Naive thymus-derived CD4-positive, alpha-beta T cell (primary cell): ENCODE results near the gene TPRX1. TPM values are rescaled to one million over a fixed set of nuclear protein-coding genes. Genes with fewer than 3 reads are reported as not detected.
"Not testable (repeated sequence)": the region's sequence is repeated elsewhere in the genome, so short reads cannot be mapped to it uniquely, and the experiment has no call there.

Experiments
- ATAC-seq: fragments of 150-1000 bp; cut with Tn5 transposase; 2 replicates; pipeline ENCODE4 v1.10.0; 2021; ENCODE audit warnings: mild to moderate bottlenecking, moderate library complexity
- CTCF ChIA-PET: fragments of 350-600 bp; sonication (Branson Sonifier 250); formaldehyde crosslinking; loops from one replicate; lab custom pipeline; 2021; ENCODE audit warnings: antibody characterized with exemption; lab: Charles Lee
- POLR2A ChIA-PET: fragments of 350-600 bp; sonication (Branson Sonifier 250); formaldehyde crosslinking; loops from one replicate; lab custom pipeline; 2021; ENCODE audit warnings: antibody characterized with exemption, inconsistent platforms; lab: Charles Lee
- DNase-seq, 9 donors: peaks; one replicate each; pipeline versions ENCODE4 v3.0.0 to v3.0.0-alpha.2; 2020 to 2022; ENCODE audit warnings: mixed read lengths in 1 of 9
- H3K27ac ChIP-seq: one replicate; pipeline ENCODE4 v1.7.0; 2013; ENCODE audit warnings: mild to moderate bottlenecking, low read depth, low read length, moderate library complexity
- H3K27me3 ChIP-seq, 2 donors: one replicate each; pipeline ENCODE4 v1.7.0; 2013; ENCODE audit warnings: low read length in 2 of 2, mild to moderate bottlenecking in 2 of 2, moderate library complexity in 2 of 2; ENCODE audit not compliant: control insufficient read depth in 2 of 2, insufficient read depth in 2 of 2
- H3K36me3 ChIP-seq, 3 experiments: 1 replicate in 2 of 3; 2 replicates in 1 of 3; pipeline ENCODE4 v1.7.0; 2013; ENCODE audit warnings: low read length in 3 of 3, mild to moderate bottlenecking in 3 of 3, moderate library complexity in 1 of 3; ENCODE audit not compliant: insufficient read depth in 3 of 3, control insufficient read depth in 2 of 3
- H3K4me1 ChIP-seq, 2 donors: one replicate each; pipeline ENCODE4 v1.7.0; 2013; ENCODE audit warnings: low read length in 2 of 2, mild to moderate bottlenecking in 2 of 2, moderate library complexity in 1 of 2; ENCODE audit not compliant: control insufficient read depth in 2 of 2, insufficient read depth in 2 of 2
- H3K4me3 ChIP-seq: 2 replicates; pipeline ENCODE4 v1.7.0; 2013; ENCODE audit warnings: mild to moderate bottlenecking, low read length
- H3K9me3 ChIP-seq, 3 experiments: 1 replicate in 2 of 3; 2 replicates in 1 of 3; pipeline ENCODE4 v1.7.0; 2013; ENCODE audit warnings: low read length in 3 of 3; ENCODE audit not compliant: control insufficient read depth in 2 of 3
- H3K27ac Mint-ChIP-seq, 9 donors: one replicate each; pipeline ENCODE4 v1.8.0; 2020 to 2022; ENCODE audit warnings: mixed read lengths in 9 of 9, mild to moderate bottlenecking in 8 of 9, moderate library complexity in 5 of 9, inconsistent platforms in 2 of 9
- H3K27me3 Mint-ChIP-seq, 5 donors: one replicate each; pipeline ENCODE4 v1.8.0; 2021 to 2022; ENCODE audit warnings: mixed read lengths in 5 of 5, mild to moderate bottlenecking in 1 of 5
- H3K36me3 Mint-ChIP-seq, 5 donors: one replicate each; pipeline ENCODE4 v1.8.0; 2020 to 2022; ENCODE audit warnings: mixed read lengths in 5 of 5, mild to moderate bottlenecking in 3 of 5, inconsistent platforms in 1 of 5
- H3K4me1 Mint-ChIP-seq, 7 donors: one replicate each; pipeline ENCODE4 v1.8.0; 2020 to 2022; ENCODE audit warnings: mixed read lengths in 7 of 7, mild to moderate bottlenecking in 3 of 7, inconsistent platforms in 1 of 7
- H3K4me3 Mint-ChIP-seq, 10 donors: one replicate each; pipeline ENCODE4 v1.8.0; 2020 to 2022; ENCODE audit warnings: mild to moderate bottlenecking in 10 of 10, mixed read lengths in 10 of 10, moderate library complexity in 6 of 10, inconsistent platforms in 2 of 10
- H3K9me3 Mint-ChIP-seq, 11 donors: one replicate each; pipeline ENCODE4 v1.8.0; 2020 to 2022; ENCODE audit warnings: mixed read lengths in 11 of 11, mild to moderate bottlenecking in 4 of 11, inconsistent platforms in 1 of 11, moderate library complexity in 1 of 11
- intact Hi-C, 2 donors: fragments of 100-400 bp; cut with micrococcal nuclease; formaldehyde crosslinking; loops; one replicate each; pipeline ENCODE4 v1.15.1; 2023
- polyA plus RNA-seq, 2 donors: library from polyadenylated mRNA; unstranded; fragments of 300-500 nt; fragmentation: Illumina TruSeq; gene quantifications; one replicate each; pipeline ENCODE4 v1.2.3, GENCODE V29; 2021
- total RNA-seq, 6 experiments: library from RNA in 5 of 6; stranded (reverse) in 5 of 6; gene quantifications; 1 replicate in 5 of 6; 2 replicates in 1 of 6; pipeline ENCODE4 v1.2.3 and lab custom pipeline; 2021 to 2026

The TPRX1 gene
- total and polyA plus RNA-seq, 7 experiments from 2014 or later: not detected

DNA sequence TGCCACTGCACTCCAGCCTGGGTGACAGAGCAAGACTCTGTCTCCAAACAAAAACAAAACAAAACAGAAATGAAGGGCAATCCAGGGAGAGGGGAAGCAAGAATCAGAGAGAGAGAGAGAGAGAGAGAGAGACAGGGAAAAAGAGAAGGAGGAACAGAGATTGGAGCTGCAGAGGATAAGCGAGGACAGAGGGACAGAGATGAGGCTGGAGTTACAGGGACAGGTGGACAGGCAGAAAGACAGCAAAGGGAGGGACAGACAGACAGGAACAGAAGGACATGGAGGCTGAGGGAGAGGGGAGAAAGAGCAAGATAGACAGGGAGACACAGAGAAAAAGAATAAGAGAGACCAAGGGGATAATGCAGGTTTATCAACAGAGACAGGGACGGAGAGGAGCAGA is 16.1 kb upstream of the TPRX1 start:
- H3K4me1 ChIP-seq: no peaks in the 10 kb centered on the region
- H3K27ac ChIP-seq: no peak overlapping the region
- H3K27me3 ChIP-seq: peaks cover 0 to 3% of the 10 kb centered on the region in 2 donors
- no peaks in the 10 kb centered on the region for H3K9me3 ChIP-seq
- Mint-ChIP-seq H3K4me3 (no peak overlapping the region), H3K4me1 (peaks cover 0 to 7% (median 2%) of the 10 kb centered on the region in 7 donors), H3K27ac (peak overlapping the region in 1 of 9 donors; percentile 33), H3K9me3 (peaks cover 0 to 1% (median 0%) of the 10 kb centered on the region in 11 donors), H3K36me3 (peaks cover 0 to 3% (median 0%) of the 10 kb centered on the region in 5 donors), H3K27me3 (peaks cover 26 to 51% (median 31%) of the 10 kb centered on the region in 5 donors)
- CTCF ChIA-PET: interaction anchor here (0.7 kb wide), 2 partner anchors 49 to 212 kb away, joined by 3 read pairs; no protein-coding TSS in a partner anchor
- POLR2A ChIA-PET: no interaction called here
- H3K4me3 ChIP-seq: no peak overlapping the region
- intact Hi-C loops: no loop called here
- DNase-seq (no peak), ATAC-seq (no peak)
- no peaks in the 10 kb centered on the region for H3K36me3 ChIP-seq

- H3K27me3 ChIP-seq: peaks cover 0 to 3% of the 10 kb centered on the region in 2 donors
- H3K4me3 Mint-ChIP-seq: peak overlapping the region in 2 of 10 donors; percentile 17 to 18
- CTCF ChIA-PET: interaction anchor here (0.7 kb wide), 2 partner anchors 49 to 212 kb away, joined by 3 read pairs; no protein-coding TSS in a partner anchor
These were observed 15.5 kb upstream of the TPRX1 start for GRCh38 chr19:47819858-47820257.

DNA sequence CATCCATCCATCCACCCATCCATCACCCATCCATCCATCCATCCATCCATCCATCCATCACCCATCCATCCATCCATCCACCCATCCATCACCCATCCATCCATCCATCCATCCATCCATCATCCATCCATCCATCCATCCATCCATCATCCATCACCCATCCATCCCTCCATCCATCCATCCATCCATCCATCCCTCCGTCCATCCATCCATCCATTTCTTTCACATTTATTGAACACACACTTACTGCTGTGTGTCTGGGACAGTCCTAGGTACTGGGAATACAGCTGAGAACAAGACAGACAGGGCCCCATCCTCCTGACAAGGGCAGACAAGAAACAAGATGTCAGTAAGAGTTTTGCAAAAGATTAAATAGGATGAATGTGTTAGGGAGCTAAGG is 13.9 kb upstream of the TPRX1 start:
- H3K4me3 Mint-ChIP-seq, H3K36me3 Mint-ChIP-seq, H3K9me3 Mint-ChIP-seq, H3K4me1 Mint-ChIP-seq, H3K27ac ChIP-seq, H3K4me1 ChIP-seq, DNase-seq, H3K4me3 ChIP-seq, intact Hi-C loops, CTCF ChIA-PET, H3K27me3 ChIP-seq, H3K9me3 ChIP-seq, POLR2A ChIA-PET, H3K27ac Mint-ChIP-seq, ATAC-seq, H3K36me3 ChIP-seq: not testable (repeated sequence)
- peaks cover 26 to 51% (median 31%) of the 10 kb centered on the region in 5 donors for H3K27me3 Mint-ChIP-seq

More at GRCh38 chr19:47819858-47820257, 15.5 kb upstream of the TPRX1 start:
- Histone ChIP-seq H3K4me1 (no peaks in the 10 kb centered on the region), H3K36me3 (no peaks in the 10 kb centered on the region), H3K9me3 (no peaks in the 10 kb centered on the region), H3K27ac (no peak overlapping the region), H3K4me3 (no peak overlapping the region)
- H3K27ac Mint-ChIP-seq: no peak overlapping the region
- DNase-seq: no peak
- peaks cover 26 to 51% (median 31%) of the 10 kb centered on the region in 5 donors for H3K27me3 Mint-ChIP-seq
- peaks cover 0 to 1% (median 0%) of the 10 kb centered on the region in 11 donors for H3K9me3 Mint-ChIP-seq
- peaks cover 0 to 7% (median 2%) of the 10 kb centered on the region in 7 donors for H3K4me1 Mint-ChIP-seq
- intact Hi-C loops: no loop called here
- peaks cover 0 to 3% (median 0%) of the 10 kb centered on the region in 5 donors for H3K36me3 Mint-ChIP-seq
- ATAC-seq: no peak
- POLR2A ChIA-PET: no interaction called here

- DNase-seq, H3K4me1 ChIP-seq, H3K36me3 ChIP-seq, ATAC-seq, intact Hi-C loops, H3K9me3 Mint-ChIP-seq, H3K27ac Mint-ChIP-seq, H3K4me3 Mint-ChIP-seq, H3K27me3 ChIP-seq, H3K9me3 ChIP-seq, POLR2A ChIA-PET, H3K4me3 ChIP-seq, H3K4me1 Mint-ChIP-seq, H3K27ac ChIP-seq, H3K36me3 Mint-ChIP-seq: not testable (repeated sequence)
- peaks cover 19 to 39% (median 27%) of the 10 kb centered on the region in 5 donors for H3K27me3 Mint-ChIP-seq
- CTCF ChIA-PET: interaction anchor here (0.5 kb wide), 1 partner anchor 10 kb away, joined by 3 read pairs; no protein-coding TSS in a partner anchor
These were observed 11.9 kb upstream of the TPRX1 start for GRCh38 chr19:47816270-47816669.

GRCh38 chr19:47813995-47814328 is 9.6 kb upstream of the TPRX1 start:
- no peaks in the 10 kb centered on the region for H3K9me3 ChIP-seq
- H3K36me3 ChIP-seq: no peaks in the 10 kb centered on the region
- no peaks in the 10 kb centered on the region for H3K4me1 ChIP-seq
- no peak for ATAC-seq
- peaks cover 2 to 18% (median 9%) of the 10 kb centered on the region in 5 donors for H3K27me3 Mint-ChIP-seq
- POLR2A ChIA-PET: no interaction called here
- H3K27ac ChIP-seq: no peak overlapping the region
- H3K4me1 Mint-ChIP-seq: peaks cover 0 to 4% (median 0%) of the 10 kb centered on the region in 7 donors
- no peaks in the 10 kb centered on the region for H3K36me3 Mint-ChIP-seq
- intact Hi-C loops: loop anchor here (1.0 kb wide), 1 partner anchor 49 kb away; no protein-coding TSS in a partner anchor
- H3K27me3 ChIP-seq: no peaks in the 10 kb centered on the region
- H3K27ac Mint-ChIP-seq: no peak overlapping the region
- CTCF ChIA-PET: no interaction called here
- H3K4me3 ChIP-seq: no peak overlapping the region
- H3K4me3 Mint-ChIP-seq: no peak overlapping the region
- peak in 1 of 9 donors; percentile 5 for DNase-seq
- peaks cover 0 to 1% (median 0%) of the 10 kb centered on the region in 11 donors for H3K9me3 Mint-ChIP-seq

DNA sequence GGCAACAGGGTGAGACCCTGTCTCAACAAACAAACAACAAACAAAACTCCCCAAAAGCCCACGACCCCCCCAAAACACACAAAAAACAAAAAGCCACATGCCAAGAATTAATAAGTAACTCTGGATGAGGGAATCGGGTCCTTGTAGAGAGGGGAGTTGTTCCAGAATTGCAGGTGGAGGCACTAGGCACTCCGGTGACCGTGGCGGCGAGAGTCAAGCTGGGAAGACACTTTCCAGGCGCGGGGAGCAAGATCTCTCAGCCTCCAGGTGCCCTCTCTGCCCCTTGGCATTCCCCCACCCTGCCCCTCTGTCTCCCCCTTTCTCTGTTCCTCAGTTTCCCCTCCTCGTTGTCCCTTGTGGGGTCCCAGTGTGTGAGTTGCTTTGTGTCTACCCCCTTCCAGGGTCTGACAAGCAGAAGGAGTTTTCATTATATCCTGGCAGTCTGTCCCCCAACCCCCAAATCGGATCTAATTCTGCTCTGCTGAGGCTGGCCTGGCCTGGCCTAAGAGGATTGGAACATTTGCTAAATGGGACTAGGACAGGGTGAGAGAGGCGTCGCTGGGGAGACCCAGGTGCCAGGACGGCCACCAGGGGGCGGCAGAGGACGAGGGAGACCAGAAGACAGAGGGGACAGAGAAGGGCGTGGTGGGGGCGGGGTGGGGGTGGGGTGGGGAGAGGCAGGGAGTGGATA is 9.1 kb upstream of the TPRX1 start:
- Histone ChIP-seq H3K27ac (no peak overlapping the region), H3K9me3 (no peaks in the 10 kb centered on the region), H3K4me1 (no peaks in the 10 kb centered on the region), H3K36me3 (no peaks in the 10 kb centered on the region), H3K4me3 (no peak overlapping the region), H3K27me3 (no peaks in the 10 kb centered on the region)
- H3K36me3 Mint-ChIP-seq: no peaks in the 10 kb centered on the region
- no peak overlapping the region for H3K4me3 Mint-ChIP-seq
- peak; percentile 20 to 82 (median 59) for DNase-seq
- peaks cover 0 to 18% (median 4%) of the 10 kb centered on the region in 5 donors for H3K27me3 Mint-ChIP-seq
- no peak overlapping the region for H3K27ac Mint-ChIP-seq
- intact Hi-C loops: loop anchor here (1.0 kb wide), 1 partner anchor 50 kb away; no protein-coding TSS in a partner anchor
- peak; percentile 78 for ATAC-seq
- peaks cover 0 to 4% (median 0%) of the 10 kb centered on the region in 7 donors for H3K4me1 Mint-ChIP-seq
- POLR2A ChIA-PET: no interaction called here
- H3K9me3 Mint-ChIP-seq: no peaks in the 10 kb centered on the region
- CTCF ChIA-PET: interaction anchor here (1.1 kb wide), 1 partner anchor 27 kb away, joined by 3 read pairs; no protein-coding TSS in a partner anchor
